Karpas-422 (cell line): ENCODE results near the gene PLD5. TPM values are rescaled to one million over a fixed set of nuclear protein-coding genes. Genes with fewer than 3 reads are reported as not detected.

Experiments used
- DNase-seq: peaks from one replicate; pipeline ENCODE4 v3.0.0-alpha.2; 2015
- H2AFZ ChIP-seq: fragments of 200-600 bp; sonication (generic); 2 replicates; pipeline ENCODE4 v1.6.1; 2014; ENCODE audit warnings: antibody characterized with exemption, low read length, mixed read lengths
- H3K27ac ChIP-seq: fragments of 200-600 bp; sonication (generic); 2 replicates; pipeline ENCODE4 v1.5.1; 2014; ENCODE audit warnings: mild to moderate bottlenecking, low read length, moderate library complexity
- H3K27me3 ChIP-seq: fragments of 200-600 bp; sonication (generic); 2 replicates; pipeline ENCODE4 v1.6.1; 2014; ENCODE audit warnings: low read length, mixed read lengths
- H3K36me3 ChIP-seq: fragments of 200-600 bp; sonication (generic); 2 replicates; pipeline ENCODE4 v1.6.1; 2014; ENCODE audit warnings: low read length, mixed read lengths; ENCODE audit not compliant: insufficient read depth
- H3K4me1 ChIP-seq: fragments of 200-600 bp; sonication (generic); 2 replicates; pipeline ENCODE4 v1.6.1; 2014; ENCODE audit warnings: mild to moderate bottlenecking, low read length, mixed read lengths
- H3K4me2 ChIP-seq: fragments of 200-600 bp; sonication (generic); 2 replicates; pipeline ENCODE4 v1.6.1; 2014; ENCODE audit warnings: low read length, low read depth, mild to moderate bottlenecking; ENCODE audit not compliant: poor library complexity, severe bottlenecking
- H3K4me3 ChIP-seq: fragments of 200-600 bp; sonication (generic); 2 replicates; pipeline ENCODE4 v1.5.1; 2014; ENCODE audit warnings: mild to moderate bottlenecking, antibody characterized with exemption, low read length, mixed read lengths
- H3K79me2 ChIP-seq: fragments of 200-600 bp; sonication (generic); 2 replicates; pipeline ENCODE4 v1.6.1; 2014; ENCODE audit warnings: mild to moderate bottlenecking, low read length, mixed read lengths
- H3K9ac ChIP-seq: fragments of 200-600 bp; sonication (generic); 2 replicates; pipeline ENCODE4 v1.6.0; 2014; ENCODE audit warnings: low read length
- H3K9me2 ChIP-seq: fragments of 200-600 bp; sonication (generic), shearing (Covaris generic); replicated peaks from 2 replicates; pipeline ENCODE4 v1.6.0; 2014; ENCODE audit warnings: mild to moderate bottlenecking, low read length, moderate library complexity; ENCODE audit not compliant: insufficient read depth
- H3K9me3 ChIP-seq: fragments of 300-700, 200-600 bp; sonication (generic); 2 replicates; pipeline ENCODE4 v1.6.1; 2014; ENCODE audit warnings: low read length, mixed read lengths
- H4K20me1 ChIP-seq: fragments of 200-600 bp; sonication (generic); 2 replicates; pipeline ENCODE4 v1.6.1; 2014; ENCODE audit warnings: mild to moderate bottlenecking, antibody characterized with exemption, low read length, low read depth; ENCODE audit not compliant: insufficient read depth
- total RNA-seq: library from RNA; depleted of rRNA; stranded (reverse); fragments of >200 nt; shearing (Covaris generic); gene quantifications from 2 replicates; pipeline ENCODE4 v1.2.3, GENCODE V29; 2014; ENCODE audit warnings: low replicate concordance

PLD5 gene
- total RNA-seq, 1 experiment from 2014 or later: not detected

- H2AFZ ChIP-seq: no peak overlapping the region
- no peaks in the 10 kb centered on the region for H3K9me3 ChIP-seq
- DNase-seq: no peak
- no peak overlapping the region for H3K27ac ChIP-seq
- H3K4me2 ChIP-seq: no peak overlapping the region
- no peak overlapping the region for H3K4me3 ChIP-seq
- peaks cover 1% of the 10 kb centered on the region; the same call in 1 of the 2 replicates for H3K4me1 ChIP-seq
- H3K27me3 ChIP-seq: no peaks in the 10 kb centered on the region
- no peaks in the 10 kb centered on the region for H4K20me1 ChIP-seq
- no peaks in the 10 kb centered on the region for H3K36me3 ChIP-seq
- H3K9ac ChIP-seq: no peak overlapping the region
- H3K9me2 ChIP-seq: no peaks in the 10 kb centered on the region
- no peaks in the 10 kb centered on the region for H3K79me2 ChIP-seq
Measured at GRCh38 chr1:242449661-242450060, 74.8 kb downstream of the PLD5 start.

- no peak overlapping the region for H3K4me3 ChIP-seq
- H3K9me2 ChIP-seq: no peaks in the 10 kb centered on the region
- no peak for DNase-seq
Measured at GRCh38 chr1:242448910-242449645, 75.4 kb downstream of the PLD5 start.

GRCh38 chr1:242447689-242448088 lies 76.8 kb downstream of the PLD5 start:
- H3K9me2 ChIP-seq: no peaks in the 10 kb centered on the region
- no peak overlapping the region for H3K27ac ChIP-seq
- no peaks in the 10 kb centered on the region for H3K79me2 ChIP-seq
- no peaks in the 10 kb centered on the region for H3K27me3 ChIP-seq
- no peaks in the 10 kb centered on the region for H3K9me3 ChIP-seq
- H3K9ac ChIP-seq: no peak overlapping the region
- DNase-seq: no peak
- no peaks in the 10 kb centered on the region for H3K4me1 ChIP-seq
- no peaks in the 10 kb centered on the region for H3K36me3 ChIP-seq
- H2AFZ ChIP-seq: no peak overlapping the region
- no peak overlapping the region for H3K4me2 ChIP-seq
- no peak overlapping the region for H3K4me3 ChIP-seq
- no peaks in the 10 kb centered on the region for H4K20me1 ChIP-seq

More at GRCh38 chr1:242448910-242449645, 75.4 kb downstream of the PLD5 start:
- Histone ChIP-seq H3K9ac (no peak overlapping the region), H2AFZ (no peak overlapping the region), H3K4me2 (no peak overlapping the region), H4K20me1 (no peaks in the 10 kb centered on the region), H3K4me1 (no peaks in the 10 kb centered on the region), H3K36me3 (no peaks in the 10 kb centered on the region), H3K27ac (no peak overlapping the region), H3K79me2 (no peaks in the 10 kb centered on the region), H3K27me3 (no peaks in the 10 kb centered on the region), H3K9me3 (no peaks in the 10 kb centered on the region)

GRCh38 chr1:242440757-242441156 lies 83.7 kb downstream of the PLD5 start:
- no peaks in the 10 kb centered on the region for H3K9me3 ChIP-seq
- H3K27ac ChIP-seq: no peak overlapping the region

GRCh38 chr1:242435200-242435599 lies 89.3 kb downstream of the PLD5 start:
- Histone ChIP-seq H3K27ac (no peak overlapping the region), H3K27me3 (no peaks in the 10 kb centered on the region), H2AFZ (no peak overlapping the region), H3K36me3 (no peaks in the 10 kb centered on the region), H3K9ac (no peak overlapping the region), H3K4me2 (no peak overlapping the region), H3K9me3 (no peaks in the 10 kb centered on the region), H3K9me2 (no peaks in the 10 kb centered on the region), H3K4me1 (no peaks in the 10 kb centered on the region), H3K4me3 (no peak overlapping the region), H3K79me2 (no peaks in the 10 kb centered on the region), H4K20me1 (no peaks in the 10 kb centered on the region)
- no peak for DNase-seq

More at GRCh38 chr1:242440757-242441156, 83.7 kb downstream of the PLD5 start:
- H3K4me3 ChIP-seq: no peak overlapping the region
- DNase-seq: no peak
- H3K9ac ChIP-seq: no peak overlapping the region
- H3K9me2 ChIP-seq: no peaks in the 10 kb centered on the region
- H3K4me1 ChIP-seq: no peaks in the 10 kb centered on the region
- H4K20me1 ChIP-seq: no peaks in the 10 kb centered on the region
- H2AFZ ChIP-seq: no peak overlapping the region
- H3K4me2 ChIP-seq: no peak overlapping the region
- no peaks in the 10 kb centered on the region for H3K36me3 ChIP-seq
- no peaks in the 10 kb centered on the region for H3K79me2 ChIP-seq
- H3K27me3 ChIP-seq: no peaks in the 10 kb centered on the region

- no peaks in the 10 kb centered on the region for H3K4me1 ChIP-seq
- H3K36me3 ChIP-seq: no peaks in the 10 kb centered on the region
- no peak overlapping the region for H2AFZ ChIP-seq
- H4K20me1 ChIP-seq: no peaks in the 10 kb centered on the region
- no peaks in the 10 kb centered on the region for H3K27me3 ChIP-seq
- no peaks in the 10 kb centered on the region for H3K9me3 ChIP-seq
- no peak overlapping the region for H3K27ac ChIP-seq
- H3K9ac ChIP-seq: no peak overlapping the region
- H3K9me2 ChIP-seq: no peaks in the 10 kb centered on the region
- DNase-seq: no peak
- H3K79me2 ChIP-seq: no peaks in the 10 kb centered on the region
- no peak overlapping the region for H3K4me3 ChIP-seq
- no peak overlapping the region for H3K4me2 ChIP-seq
Measured at GRCh38 chr1:242432491-242433095, 91.9 kb downstream of the PLD5 start.

- Histone ChIP-seq H3K27ac (no peak overlapping the region), H2AFZ (no peak overlapping the region), H3K4me1 (no peaks in the 10 kb centered on the region), H3K9me3 (no peaks in the 10 kb centered on the region), H4K20me1 (no peaks in the 10 kb centered on the region), H3K27me3 (no peaks in the 10 kb centered on the region), H3K79me2 (no peaks in the 10 kb centered on the region), H3K4me3 (no peak overlapping the region), H3K9ac (no peak overlapping the region), H3K4me2 (no peak overlapping the region), H3K9me2 (no peaks in the 10 kb centered on the region), H3K36me3 (no peaks in the 10 kb centered on the region)
- DNase-seq: no peak
Measured at GRCh38 chr1:242431786-242432185, 92.7 kb downstream of the PLD5 start.

- Histone ChIP-seq H3K9me2 (no peaks in the 10 kb centered on the region), H4K20me1 (no peaks in the 10 kb centered on the region), H3K4me1 (no peaks in the 10 kb centered on the region), H2AFZ (no peak overlapping the region), H3K9ac (no peak overlapping the region), H3K27me3 (no peaks in the 10 kb centered on the region), H3K36me3 (no peaks in the 10 kb centered on the region), H3K27ac (no peak overlapping the region), H3K79me2 (no peaks in the 10 kb centered on the region), H3K9me3 (no peaks in the 10 kb centered on the region), H3K4me3 (no peak overlapping the region), H3K4me2 (no peak overlapping the region)
- DNase-seq: no peak
Measured at GRCh38 chr1:242430956-242431355, 93.5 kb downstream of the PLD5 start.
